ENCODE measurements around the gene GAN.
"Not testable (repeated sequence)": the region's sequence is repeated elsewhere in the genome, so short reads cannot be mapped to it uniquely, and the experiment has no call there.

GAN gene

DNA sequence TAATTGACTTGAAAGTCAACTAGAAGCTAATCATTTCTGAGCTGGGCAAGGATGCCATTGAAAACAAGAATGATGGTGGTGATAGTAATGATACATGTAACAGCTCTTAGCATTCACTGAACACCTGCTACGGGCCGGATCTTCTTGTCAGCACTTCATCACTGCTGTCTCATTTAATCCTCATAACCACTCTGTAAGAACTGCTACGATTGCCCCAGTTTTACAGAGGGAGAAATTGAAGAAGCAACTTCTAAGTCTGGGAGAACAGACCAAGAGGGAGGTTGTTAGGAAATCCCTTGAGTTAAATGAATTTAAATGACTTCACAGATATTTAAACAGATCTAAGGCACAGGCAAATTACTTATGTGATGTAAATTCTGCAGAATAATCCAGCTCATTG lies 7.0 kb upstream of the GAN start:
- in situ Hi-C loops (cut with MboI; ENCODE audit: low sequenced_read_pairs) = no loop called here

DNA sequence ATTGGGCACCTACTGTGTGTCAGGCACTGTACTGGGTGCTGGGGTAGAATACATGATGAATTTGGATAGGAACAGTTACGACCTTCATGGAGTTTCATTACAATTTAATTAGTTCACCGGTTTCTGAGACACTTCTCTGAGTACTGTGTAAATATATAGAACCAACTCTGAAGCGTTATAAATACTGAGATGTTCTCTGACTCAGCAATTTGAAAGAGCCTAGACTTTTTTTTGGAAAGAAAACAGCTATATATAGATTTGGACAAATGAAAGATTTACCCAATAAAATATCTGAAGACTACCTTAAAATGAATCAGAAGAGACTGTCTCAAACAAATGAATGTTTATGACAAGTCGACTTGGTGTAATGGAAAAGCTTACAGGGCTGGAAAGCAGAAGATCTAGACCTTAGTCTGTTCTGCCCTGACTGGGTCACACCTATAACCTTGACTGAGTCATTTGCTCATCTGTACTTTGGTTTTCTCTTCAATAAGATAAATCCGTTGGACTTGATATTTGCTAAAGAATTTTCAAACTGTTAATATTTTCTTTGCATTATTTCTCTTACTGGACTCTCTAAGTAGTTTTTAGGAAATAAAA lies 4.6 kb upstream of the GAN start:
- in situ Hi-C loops (cut with MboI; ENCODE audit: low sequenced_read_pairs) = no loop called here

DNA sequence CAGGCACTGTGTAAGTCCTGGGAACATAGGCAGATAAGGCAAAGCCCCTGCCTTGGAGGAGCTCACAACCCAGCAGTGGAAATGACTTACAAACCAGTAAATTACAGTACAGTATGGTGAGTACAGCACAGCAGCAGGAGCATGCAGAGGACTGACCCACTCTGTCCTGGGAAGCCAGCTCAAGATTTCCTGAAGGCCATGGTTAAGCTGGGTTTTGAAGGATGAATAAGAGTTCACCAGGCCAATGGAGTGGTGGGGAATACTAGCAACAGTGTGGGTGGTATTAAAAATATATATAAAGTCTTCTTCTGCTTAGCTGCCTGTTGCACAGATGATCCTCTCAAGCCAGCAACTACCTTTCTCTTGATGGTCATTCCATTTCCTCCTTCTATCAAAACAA lies 3.0 kb upstream of the GAN start:
- in situ Hi-C loops (cut with MboI; ENCODE audit: low sequenced_read_pairs) = no loop called here

DNA sequence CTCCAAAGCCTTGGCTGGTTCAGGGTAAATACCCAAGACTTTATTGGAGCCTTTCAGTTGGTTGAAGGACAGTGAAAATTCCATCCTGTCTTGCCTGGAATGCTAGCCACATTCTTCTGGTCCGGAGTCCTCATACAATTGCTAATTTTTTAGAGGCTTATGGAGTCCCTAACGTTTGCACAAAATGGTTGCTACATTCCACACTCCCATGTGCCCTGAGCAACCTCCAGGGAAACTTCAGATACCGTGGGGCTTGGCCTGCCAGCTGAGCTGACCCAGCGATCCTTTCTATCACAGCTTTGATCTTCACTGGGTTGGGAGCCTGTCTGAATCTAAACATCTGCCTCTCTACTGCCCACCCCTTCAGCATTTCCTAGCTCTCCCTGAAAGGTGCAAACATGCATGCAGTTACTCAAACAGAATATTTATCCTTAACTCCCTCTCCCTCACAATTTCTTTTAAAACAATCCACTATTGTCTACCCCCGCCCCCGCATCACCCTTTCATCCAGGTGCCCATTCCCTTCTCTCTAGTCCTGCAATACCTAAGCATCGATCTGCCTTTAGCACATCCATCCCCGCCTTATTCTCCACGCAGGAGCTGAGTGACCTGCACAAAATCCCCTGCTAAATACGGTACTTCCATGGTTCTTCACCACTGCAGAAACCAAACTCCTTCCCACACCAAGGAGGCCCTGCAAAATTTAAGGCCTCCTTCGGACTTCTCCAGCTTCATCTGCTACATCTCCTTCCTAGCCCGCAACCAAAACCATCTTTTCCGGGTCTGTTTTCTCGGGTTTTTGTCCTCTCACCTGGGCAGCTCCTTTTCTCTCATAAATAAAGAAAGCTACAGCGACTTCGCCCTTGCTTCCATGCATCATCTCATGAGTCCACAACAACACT lies 810 bp upstream of the GAN start:
- in situ Hi-C loops (cut with MboI; ENCODE audit: low sequenced_read_pairs) = no loop called here

DNA sequence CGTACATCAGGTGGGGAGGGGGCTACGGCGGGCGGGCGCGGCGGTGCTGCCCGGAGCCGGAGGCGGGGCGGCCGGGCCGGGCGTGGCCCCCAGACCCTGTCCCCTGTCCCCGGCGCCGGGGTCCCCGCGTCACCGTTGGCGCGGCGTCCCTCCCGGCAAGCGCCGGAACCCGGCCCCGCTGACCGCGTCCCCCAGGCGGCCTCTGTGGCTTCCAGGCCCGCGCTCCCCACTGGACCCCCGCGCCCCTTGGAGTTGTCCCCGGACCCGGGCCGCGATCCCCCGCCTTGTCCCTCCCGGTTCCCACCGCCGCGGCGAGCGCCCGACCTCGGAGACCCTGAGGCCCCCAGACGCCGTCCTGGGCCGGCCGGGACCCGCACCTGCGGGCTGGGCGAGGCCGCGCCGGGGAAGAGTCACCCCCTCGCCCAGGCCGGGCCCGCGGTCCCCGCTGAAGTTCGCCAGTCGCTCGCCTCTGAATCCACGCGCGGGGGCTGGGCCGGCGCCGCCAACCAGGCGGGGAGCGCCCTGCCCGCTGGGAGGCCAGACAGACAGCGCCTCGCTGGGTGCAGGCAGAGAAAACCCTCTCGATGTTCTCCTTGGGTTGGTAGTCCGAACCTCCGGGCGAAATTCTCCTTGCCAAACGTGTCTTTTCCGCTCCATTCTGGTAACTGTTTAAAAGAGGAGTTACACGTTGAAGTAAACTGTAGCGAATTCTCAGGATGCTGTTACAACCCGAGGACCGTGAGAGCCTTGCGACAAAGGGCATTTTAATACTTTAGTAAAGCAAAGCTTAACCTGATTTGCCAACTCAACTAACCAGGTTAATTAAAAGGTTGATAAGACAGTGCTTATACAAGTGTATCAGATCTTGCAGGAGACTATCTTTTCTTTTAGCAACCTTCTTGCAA lies 761 bp downstream of the GAN start:
- in situ Hi-C loops (cut with MboI; ENCODE audit: low sequenced_read_pairs) = no loop called here

DNA sequence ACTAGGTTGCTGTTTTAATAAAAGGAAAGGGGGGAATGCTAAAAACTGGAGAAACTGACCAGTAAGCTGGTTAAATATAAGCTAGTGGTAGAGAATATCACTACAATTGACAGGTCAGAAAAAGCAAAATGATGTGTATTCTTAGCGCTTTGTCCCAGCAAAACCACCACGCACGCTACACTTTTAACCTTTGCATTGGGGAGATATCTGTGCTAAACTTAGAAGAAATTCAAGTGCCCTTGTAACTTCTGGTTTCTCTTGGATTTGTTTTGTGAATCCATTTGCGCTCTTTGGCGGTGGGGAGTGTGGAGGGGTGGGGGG lies 1.4 kb downstream of the GAN start:
- in situ Hi-C loops (cut with MboI; ENCODE audit: low sequenced_read_pairs) = no loop called here

DNA sequence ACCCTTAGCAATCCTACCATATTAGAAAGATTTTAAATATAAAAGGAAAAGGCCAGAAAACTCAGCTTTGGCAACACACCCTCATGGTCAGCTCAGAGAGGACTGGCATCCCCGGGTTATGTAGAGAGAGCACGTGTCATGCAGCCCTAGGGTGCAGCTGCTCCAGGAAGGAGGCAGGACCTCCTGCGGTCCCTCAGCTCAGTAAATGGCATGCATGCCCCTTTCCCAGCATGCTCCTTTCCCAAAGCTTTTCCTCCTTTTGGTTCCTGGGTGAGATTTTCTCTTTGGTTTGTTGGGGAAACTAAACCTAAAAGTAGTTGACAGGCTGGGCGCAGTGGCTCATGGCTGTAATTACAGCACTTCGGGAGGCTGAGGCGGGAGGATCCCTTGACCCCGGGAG lies 3.9 kb downstream of the GAN start:
- in situ Hi-C loops (cut with MboI; ENCODE audit: low sequenced_read_pairs) = no loop called here

DNA sequence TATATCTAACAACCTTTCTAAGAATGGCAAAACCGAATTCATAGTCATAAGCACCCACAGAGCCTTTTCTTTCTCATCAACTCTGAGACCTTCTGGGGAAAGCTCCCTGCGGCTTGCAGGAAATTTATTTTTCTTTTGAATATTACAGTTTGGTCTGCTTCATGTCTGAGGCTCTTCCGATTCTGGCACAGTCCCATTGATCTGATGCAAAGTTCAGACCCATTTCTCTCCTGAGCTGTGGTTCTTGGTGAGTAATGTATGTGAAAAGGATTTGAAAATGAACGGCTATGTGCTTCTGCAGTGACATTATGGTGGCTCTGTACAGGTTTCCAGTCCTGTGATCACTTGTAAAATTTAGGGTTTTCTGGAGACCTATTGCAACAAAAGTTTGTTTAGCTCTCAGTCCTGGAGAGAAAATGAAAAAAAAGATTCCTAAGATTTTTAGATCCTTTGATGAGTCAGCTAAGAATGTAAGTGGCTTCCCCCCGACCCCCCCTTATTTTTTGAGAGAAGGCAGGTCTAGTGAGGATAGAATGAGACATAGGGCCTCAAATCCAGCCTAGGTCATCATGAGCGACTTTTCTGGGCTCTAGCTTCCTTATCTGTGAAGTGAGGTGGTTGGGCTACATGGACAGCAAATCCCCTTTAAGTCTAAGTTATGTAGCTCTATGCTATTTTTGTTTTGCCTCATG lies 4.6 kb downstream of the GAN start:
- in situ Hi-C loops (cut with MboI; ENCODE audit: low sequenced_read_pairs) = no loop called here

DNA sequence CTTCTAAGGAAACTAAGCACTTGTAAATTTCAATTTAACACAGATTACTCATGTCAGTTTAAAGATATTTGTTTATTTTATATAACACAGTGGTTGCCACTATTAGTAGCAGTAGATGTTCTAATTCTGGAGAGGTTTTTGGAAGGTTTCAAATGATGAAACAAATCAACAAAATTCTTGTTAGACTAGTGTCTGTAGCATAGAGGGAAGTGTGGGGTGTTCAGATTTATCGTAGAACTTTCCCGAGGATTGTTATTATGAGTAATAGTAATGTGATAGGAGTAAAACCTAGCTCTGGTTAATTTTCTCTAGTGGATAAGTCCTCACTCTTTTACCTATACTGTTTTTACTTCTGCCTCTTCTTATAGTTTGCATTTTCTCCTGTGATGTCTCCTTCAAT lies 6.3 kb downstream of the GAN start:
- in situ Hi-C loops (cut with MboI; ENCODE audit: low sequenced_read_pairs) = no loop called here

DNA sequence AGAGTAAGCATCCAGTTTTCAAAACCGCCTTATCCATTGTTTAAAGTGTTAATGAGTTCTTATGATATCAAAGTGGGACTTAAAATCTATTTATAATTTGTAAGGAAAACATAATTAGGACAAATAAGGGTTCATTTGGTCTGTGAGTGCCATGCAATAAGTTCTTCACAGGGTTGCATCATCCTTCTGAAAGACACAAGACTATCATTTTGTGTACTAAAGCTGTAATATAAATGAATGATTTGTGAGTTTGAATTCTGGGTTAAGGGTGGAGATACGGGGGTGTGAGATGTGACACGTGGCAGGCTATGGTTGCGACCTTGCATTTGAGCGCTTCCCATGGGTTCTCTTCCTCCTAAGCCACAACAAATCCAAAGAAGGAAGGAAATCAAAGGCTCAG lies 6.8 kb downstream of the GAN start:
- in situ Hi-C loops (cut with MboI; ENCODE audit: low sequenced_read_pairs) = no loop called here

DNA sequence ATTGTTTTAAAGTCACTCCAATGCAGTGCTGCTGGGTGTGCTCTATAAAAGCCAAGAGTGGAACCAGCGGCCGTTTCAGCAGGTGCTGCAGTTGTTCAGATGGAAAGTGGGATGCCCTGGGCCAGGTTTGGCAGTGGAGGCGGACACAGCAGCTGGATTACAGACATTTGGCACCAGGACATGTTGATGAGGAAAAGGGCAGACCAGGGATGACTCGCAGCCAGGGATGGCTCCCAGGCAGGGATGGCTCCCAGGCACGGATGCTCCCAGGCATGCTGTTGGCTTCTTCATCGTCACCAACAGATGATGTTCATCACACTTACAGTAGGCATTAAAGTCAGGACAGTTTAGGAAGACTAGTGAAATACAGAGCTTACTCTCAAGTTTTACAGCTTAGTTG lies 10.0 kb downstream of the GAN start:
- in situ Hi-C loops (cut with MboI; ENCODE audit: low sequenced_read_pairs) = no loop called here

DNA sequence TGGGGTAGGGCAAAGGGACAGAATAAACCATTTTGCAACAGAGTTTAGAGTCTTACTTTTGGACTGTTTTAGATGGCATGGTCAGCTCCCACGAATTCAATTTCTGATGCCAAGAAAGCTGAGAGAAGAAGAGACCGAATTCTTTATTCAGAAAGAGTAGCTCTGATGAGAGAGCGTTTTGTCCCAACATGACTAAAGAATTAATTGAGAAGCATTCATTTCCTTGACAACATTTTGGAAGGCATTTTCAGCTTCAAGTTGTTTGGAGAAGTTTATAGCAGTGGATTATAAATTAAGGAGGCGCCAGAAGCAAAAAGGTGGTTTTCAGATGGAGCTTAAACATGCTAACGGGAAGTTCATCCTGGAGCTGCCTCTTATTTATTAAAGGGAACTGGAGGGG lies 12.2 kb downstream of the GAN start:
- in situ Hi-C loops (cut with MboI; ENCODE audit: low sequenced_read_pairs) = no loop called here

DNA sequence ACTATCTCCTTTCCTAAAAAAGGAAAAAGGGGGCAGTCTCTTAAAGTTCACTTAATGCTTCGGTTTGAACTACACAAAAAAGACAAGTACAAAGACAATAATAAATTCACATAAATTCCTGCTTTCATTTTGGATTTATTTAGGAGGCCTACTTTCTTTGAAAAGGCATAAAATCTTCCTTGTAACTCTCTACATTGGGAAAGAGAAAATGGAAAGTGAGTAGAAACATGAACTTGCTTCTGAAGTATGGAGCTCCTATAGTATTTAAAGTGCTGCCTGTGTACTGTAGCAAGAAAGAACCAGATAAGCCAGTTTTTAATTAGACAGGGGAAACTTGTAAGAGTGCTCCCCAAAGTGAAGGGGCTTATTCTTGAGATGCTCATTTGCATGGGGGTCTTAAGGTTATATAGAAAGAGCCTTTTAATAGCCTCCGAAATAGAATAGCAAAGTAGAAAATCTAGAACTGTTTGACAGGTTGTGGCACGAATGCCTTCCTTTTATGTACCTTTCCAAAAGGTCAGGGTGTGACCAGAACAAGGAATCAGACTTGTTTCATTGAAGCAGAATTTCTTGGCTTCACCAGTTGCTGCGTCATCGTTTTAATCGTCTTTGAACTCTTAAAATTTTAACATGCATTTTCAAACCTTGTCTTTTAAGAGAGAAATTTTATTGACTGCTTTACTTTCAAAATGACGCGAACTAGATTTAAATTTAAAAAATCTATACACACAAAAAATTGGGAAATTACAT lies 12.9 kb downstream of the GAN start:
- in situ Hi-C loops (cut with MboI; ENCODE audit: low sequenced_read_pairs) = no loop called here

DNA sequence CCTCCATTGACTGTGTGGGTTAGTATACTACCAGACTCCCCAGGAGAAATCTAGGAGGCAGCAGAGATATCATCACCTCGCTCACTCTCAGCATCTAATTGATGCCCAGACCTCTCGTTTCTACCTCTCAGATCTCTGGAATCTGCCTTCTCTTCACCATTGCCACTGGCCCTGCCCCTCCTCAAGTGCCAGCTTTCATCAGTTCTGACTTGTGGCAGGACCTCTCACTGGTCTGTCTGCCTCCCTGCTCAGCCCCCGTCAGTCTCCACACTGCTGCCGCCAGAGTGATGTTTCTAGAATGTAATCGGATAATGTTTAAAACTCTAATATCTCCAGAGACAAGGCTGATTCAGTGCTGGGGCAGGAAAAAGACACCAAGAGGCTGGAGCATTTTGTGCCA lies 15.2 kb downstream of the GAN start:
- in situ Hi-C loops (cut with MboI; ENCODE audit: low sequenced_read_pairs) = no loop called here

DNA sequence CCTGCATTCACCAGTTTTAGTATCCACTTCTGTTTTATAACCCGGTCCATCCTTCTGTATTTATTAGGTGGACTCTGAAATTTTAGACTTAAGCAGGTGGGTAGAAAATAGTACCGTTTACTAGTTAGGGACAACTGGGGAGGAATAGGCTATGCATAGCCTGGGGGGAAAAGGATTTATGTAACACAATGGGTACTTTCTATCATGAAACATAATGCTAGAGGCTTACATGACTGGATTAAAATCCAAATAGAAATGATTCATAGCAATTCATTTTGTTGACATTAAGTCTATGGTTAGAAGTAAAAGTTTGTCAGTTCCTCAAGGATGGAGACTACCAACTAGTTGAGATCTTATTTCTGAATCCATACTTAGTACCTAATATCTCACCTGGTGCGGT lies 18.6 kb downstream of the GAN start:
- in situ Hi-C loops (cut with MboI; ENCODE audit: low sequenced_read_pairs) = no loop called here

DNA sequence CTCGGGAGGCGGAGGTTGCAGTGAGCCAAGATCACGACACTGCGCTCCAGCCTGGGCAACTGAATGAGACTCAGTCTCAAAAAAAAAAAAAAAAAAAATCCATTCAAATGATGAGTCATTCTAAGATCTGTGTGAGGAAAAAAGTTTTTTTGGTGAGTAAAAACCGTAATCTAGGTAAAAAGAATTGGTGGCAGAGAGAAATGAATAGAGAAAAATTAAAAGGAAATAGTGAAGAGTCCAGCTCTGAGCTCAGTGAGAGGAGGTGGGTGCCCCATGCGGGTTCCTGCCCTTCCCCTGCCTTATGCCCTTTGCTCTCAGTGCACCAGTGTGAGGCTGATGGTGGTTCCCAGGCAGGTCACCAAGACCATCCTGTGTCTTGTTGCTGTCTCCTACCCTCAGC lies 20.9 kb downstream of the GAN start:
- in situ Hi-C loops (cut with MboI; ENCODE audit: low sequenced_read_pairs) = no loop called here

DNA sequence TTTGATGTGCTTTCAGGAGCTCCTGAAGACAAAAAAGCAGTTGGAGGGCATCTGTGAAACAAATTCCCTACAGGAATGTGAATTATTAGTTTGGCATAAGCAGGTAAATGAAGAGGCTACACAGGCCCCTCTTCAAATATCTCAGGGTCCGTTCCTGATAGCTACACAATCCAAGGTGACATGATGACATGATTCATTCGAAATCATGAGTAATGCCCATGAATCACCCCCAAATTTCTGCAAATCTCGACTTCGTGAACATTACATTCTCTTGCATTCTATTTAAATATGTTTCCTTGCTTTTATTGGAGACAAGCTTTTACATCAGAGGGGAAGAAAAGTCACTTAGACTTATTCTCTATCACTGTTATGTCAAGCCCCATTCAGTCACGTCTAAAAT lies 22.3 kb downstream of the GAN start:
- in situ Hi-C loops (cut with MboI; ENCODE audit: low sequenced_read_pairs) = no loop called here

DNA sequence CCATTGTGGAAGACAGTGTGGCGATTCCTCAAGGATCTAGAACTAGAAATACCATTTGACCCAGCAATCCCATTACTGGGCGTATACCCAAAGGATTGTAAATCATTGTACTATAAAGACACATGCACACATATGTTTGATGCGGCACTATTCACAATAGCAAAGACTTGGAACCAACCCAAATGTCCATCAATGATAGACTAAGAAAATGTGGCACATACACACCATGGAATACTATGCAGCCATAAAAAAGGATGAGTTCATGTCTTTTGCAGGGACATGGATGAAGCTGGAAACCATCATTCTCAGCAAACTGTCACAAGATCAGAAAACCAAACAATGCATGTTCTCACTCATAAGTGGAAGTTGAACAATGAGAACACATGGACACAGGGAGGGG lies 30.4 kb downstream of the GAN start:
- in situ Hi-C loops (cut with MboI; ENCODE audit: low sequenced_read_pairs) = not testable (repeated sequence)

DNA sequence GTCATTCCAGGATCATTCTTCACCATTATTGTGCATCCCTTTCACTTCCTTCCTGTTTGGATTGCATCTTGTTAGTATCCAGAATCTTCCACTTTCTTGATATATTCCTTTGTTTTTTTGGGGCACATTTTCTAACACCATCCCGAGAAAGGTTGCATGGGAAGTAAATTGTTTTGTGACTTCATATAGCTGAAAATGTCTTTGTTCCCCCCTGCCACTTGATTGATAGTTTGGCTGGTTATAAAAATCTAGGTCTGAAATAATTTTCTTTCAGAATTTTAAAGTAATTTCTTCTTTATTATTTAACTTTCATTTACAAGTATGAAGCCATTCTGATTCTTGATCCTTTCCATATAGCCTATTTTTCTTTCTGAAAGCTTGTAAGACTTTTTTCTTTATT lies 32.7 kb downstream of the GAN start:
- in situ Hi-C loops (cut with MboI; ENCODE audit: low sequenced_read_pairs) = no loop called here

DNA sequence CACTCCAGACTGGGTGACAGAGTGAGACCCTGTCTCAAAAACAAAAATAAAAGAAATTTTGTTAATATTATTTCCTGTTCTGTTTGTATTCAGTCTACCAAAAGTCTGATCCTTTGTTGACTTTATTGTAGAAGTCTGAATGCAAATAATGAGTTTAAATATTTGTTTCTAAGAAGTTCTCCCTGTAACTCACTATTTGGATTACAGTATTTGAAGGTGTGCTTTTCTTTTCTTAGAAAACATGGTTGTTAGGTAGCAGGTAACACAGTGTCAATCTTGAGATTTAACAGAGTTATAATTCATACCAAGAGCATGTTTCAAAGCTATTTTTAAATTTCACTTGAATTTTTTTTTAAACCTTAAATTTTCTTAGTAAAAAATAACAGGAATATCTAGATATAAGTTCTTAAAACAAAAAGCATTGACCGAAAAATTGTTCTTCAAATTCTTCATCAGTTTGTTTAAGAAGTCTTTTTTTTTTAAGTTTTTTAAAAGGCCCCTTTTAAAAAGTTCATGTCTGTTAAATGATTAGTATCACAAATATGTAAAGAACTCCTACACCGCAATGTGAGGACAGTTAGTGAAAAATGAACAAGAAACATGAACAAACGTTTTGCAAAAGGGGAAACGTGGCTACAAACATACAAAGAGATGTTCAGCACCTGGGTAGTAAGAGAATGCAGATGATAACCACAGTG lies 35.0 kb downstream of the GAN start:
- in situ Hi-C loops (cut with MboI; ENCODE audit: low sequenced_read_pairs) = no loop called here

All from hTERT RPE-1 (cell line).